HEK293 (cell line): ENCODE results near the gene MLLT6.

Experiments
- CTCF ChIA-PET: fragments of 350-600 bp; formaldehyde crosslinking; extraction: SDS; loops from one replicate; lab custom pipeline; 2021; ENCODE audit warnings: antibody characterized with exemption; lab: Yijun Ruan, JAX
- POLR2A ChIA-PET: fragments of 300-600 bp; formaldehyde crosslinking; extraction: SDS; loops from one replicate; lab custom pipeline; 2020; ENCODE audit warnings: antibody characterized with exemption, inconsistent platforms; lab: Yijun Ruan, JAX
- H3K27ac ChIP-seq: fragments of 200-500 bp; sonication (Bioruptor generic); 2 replicates; pipeline ENCODE4 v1.5.1; 2014; ENCODE audit warnings: low read depth, low read length, control low read depth, inconsistent platforms; ENCODE audit errors: extremely low read depth
- H3K36me3 ChIP-seq, 2 experiments: fragments of 200-500 bp in 1 of 2; sonication (Bioruptor generic) in 1 of 2; 1 replicate in 1 of 2; 2 replicates in 1 of 2; pipeline ENCODE4 v1.5.1; 2014 to 2017; ENCODE audit warnings: inconsistent platforms in 2 of 2, low read length in 2 of 2; ENCODE audit not compliant: control insufficient read depth in 2 of 2, insufficient read depth in 1 of 2
- H3K4me1 ChIP-seq: fragments of 200-500 bp; sonication (Bioruptor generic); 2 replicates; pipeline ENCODE4 v1.5.1; 2014; ENCODE audit warnings: mild to moderate bottlenecking, low read length, inconsistent platforms; ENCODE audit not compliant: control insufficient read depth, insufficient read depth
- H3K4me3 ChIP-seq: 2 replicates; pipeline ENCODE4 v1.5.1; 2011; ENCODE audit warnings: low read depth, mild to moderate bottlenecking, control low read depth, low read length, moderate library complexity
- H3K9me3 ChIP-seq: fragments of 200-500 bp; sonication (Bioruptor generic); 2 replicates; pipeline ENCODE4 v1.5.1; 2014; ENCODE audit warnings: low read depth, low read length, inconsistent platforms; ENCODE audit not compliant: control insufficient read depth, insufficient read depth
- EGR2 ChIP-seq: fragments of 450-650 bp; formaldehyde crosslinking; IDR thresholded peaks from 2 replicates; pipeline ENCODE4 v1.5.1; 2016; ENCODE audit warnings: low read depth, missing biosample characterization, missing genetic modification characterization
- KLF8 ChIP-seq: fragments of 450-650 bp; formaldehyde crosslinking; IDR thresholded peaks from 2 replicates; pipeline ENCODE4 v1.5.1; 2016; ENCODE audit warnings: missing biosample characterization, missing genetic modification characterization
- ZBTB17 ChIP-seq: fragments of 450-650 bp; formaldehyde crosslinking; IDR thresholded peaks from 2 replicates; pipeline ENCODE4 v1.5.1; 2016; ENCODE audit warnings: missing biosample characterization, missing genetic modification characterization
- ZBTB8A ChIP-seq: fragments of 450-650 bp; formaldehyde crosslinking; IDR thresholded peaks from 2 replicates; pipeline ENCODE4 v1.5.1; 2016; ENCODE audit warnings: missing biosample characterization, missing genetic modification characterization
- ZEB2 ChIP-seq: fragments of 450-650 bp; formaldehyde crosslinking; IDR thresholded peaks from 2 replicates; pipeline ENCODE4 v1.5.1; 2016; ENCODE audit warnings: missing biosample characterization, missing genetic modification characterization
- ZFHX2 ChIP-seq: fragments of 450-650 bp; formaldehyde crosslinking; conservative IDR thresholded peaks from 2 replicates; pipeline ENCODE4 v1.5.1; 2016; ENCODE audit warnings: missing biosample characterization, missing genetic modification characterization
- ZFP3 ChIP-seq: fragments of 450-650 bp; formaldehyde crosslinking; IDR thresholded peaks from 2 replicates; pipeline ENCODE4 v1.5.1; 2016; ENCODE audit warnings: low read depth, missing biosample characterization, missing genetic modification characterization
- ZFP69B ChIP-seq: fragments of 450-650 bp; formaldehyde crosslinking; IDR thresholded peaks from 2 replicates; pipeline ENCODE4 v1.5.1; 2016; ENCODE audit warnings: missing biosample characterization, missing genetic modification characterization
- ZNF2 ChIP-seq: fragments of 450-650 bp; formaldehyde crosslinking; IDR thresholded peaks from 2 replicates; pipeline ENCODE4 v1.5.1; 2016; ENCODE audit warnings: missing biosample characterization, missing genetic modification characterization
- ZNF544 ChIP-seq: fragments of 450-650 bp; formaldehyde crosslinking; IDR thresholded peaks from 2 replicates; pipeline ENCODE4 v1.5.0; 2017; ENCODE audit warnings: missing biosample characterization, missing genetic modification characterization
- ZNF600 ChIP-seq: fragments of 450-650 bp; formaldehyde crosslinking; IDR thresholded peaks from 2 replicates; pipeline ENCODE4 v1.5.1; 2016; ENCODE audit warnings: missing biosample characterization, missing genetic modification characterization
- ZNF654 ChIP-seq: fragments of 450-650 bp; formaldehyde crosslinking; IDR thresholded peaks from 2 replicates; pipeline ENCODE4 v1.5.1; 2016; ENCODE audit warnings: low read depth, missing biosample characterization, missing genetic modification characterization
- ZNF658 ChIP-seq: fragments of 450-650 bp; formaldehyde crosslinking; IDR thresholded peaks from 2 replicates; pipeline ENCODE4; 2016; ENCODE audit warnings: missing biosample characterization, missing genetic modification characterization
- TF ChIP-seq, protein P1 (sequence below): fragments of 450-650 bp; formaldehyde crosslinking; IDR thresholded peaks from 2 replicates; pipeline ENCODE4; 2016; ENCODE audit warnings: missing biosample characterization, missing genetic modification characterization
- TF ChIP-seq, protein P2 (sequence below): fragments of 450-650 bp; formaldehyde crosslinking; IDR thresholded peaks from 2 replicates; pipeline ENCODE4 v1.5.1; 2016; ENCODE audit warnings: missing biosample characterization, missing genetic modification characterization
- TF ChIP-seq, protein P3 (sequence below): fragments of 450-650 bp; formaldehyde crosslinking; IDR thresholded peaks from 2 replicates; pipeline ENCODE4 v1.5.1; 2016; ENCODE audit warnings: missing biosample characterization, missing genetic modification characterization
- TF ChIP-seq, protein P4 (sequence below): fragments of 450-650 bp; formaldehyde crosslinking; IDR thresholded peaks from 2 replicates; pipeline ENCODE4 v1.5.1; 2016; ENCODE audit warnings: missing biosample characterization, missing genetic modification characterization
- TF ChIP-seq, protein P5 (sequence below): fragments of 450-650 bp; formaldehyde crosslinking; IDR thresholded peaks from 2 replicates; pipeline ENCODE4 v1.5.1; 2016; ENCODE audit warnings: missing biosample characterization, missing genetic modification characterization
- TF ChIP-seq, protein P6 (sequence below): fragments of 450-650 bp; formaldehyde crosslinking; IDR thresholded peaks from 2 replicates; pipeline ENCODE4 v1.5.1; 2017; ENCODE audit warnings: missing biosample characterization, missing genetic modification characterization
- TF ChIP-seq, protein P7 (sequence below): fragments of 450-650 bp; formaldehyde crosslinking; IDR thresholded peaks from 2 replicates; pipeline ENCODE4 v1.5.1; 2016; ENCODE audit warnings: missing biosample characterization, missing genetic modification characterization

Gene MLLT6

DNA sequence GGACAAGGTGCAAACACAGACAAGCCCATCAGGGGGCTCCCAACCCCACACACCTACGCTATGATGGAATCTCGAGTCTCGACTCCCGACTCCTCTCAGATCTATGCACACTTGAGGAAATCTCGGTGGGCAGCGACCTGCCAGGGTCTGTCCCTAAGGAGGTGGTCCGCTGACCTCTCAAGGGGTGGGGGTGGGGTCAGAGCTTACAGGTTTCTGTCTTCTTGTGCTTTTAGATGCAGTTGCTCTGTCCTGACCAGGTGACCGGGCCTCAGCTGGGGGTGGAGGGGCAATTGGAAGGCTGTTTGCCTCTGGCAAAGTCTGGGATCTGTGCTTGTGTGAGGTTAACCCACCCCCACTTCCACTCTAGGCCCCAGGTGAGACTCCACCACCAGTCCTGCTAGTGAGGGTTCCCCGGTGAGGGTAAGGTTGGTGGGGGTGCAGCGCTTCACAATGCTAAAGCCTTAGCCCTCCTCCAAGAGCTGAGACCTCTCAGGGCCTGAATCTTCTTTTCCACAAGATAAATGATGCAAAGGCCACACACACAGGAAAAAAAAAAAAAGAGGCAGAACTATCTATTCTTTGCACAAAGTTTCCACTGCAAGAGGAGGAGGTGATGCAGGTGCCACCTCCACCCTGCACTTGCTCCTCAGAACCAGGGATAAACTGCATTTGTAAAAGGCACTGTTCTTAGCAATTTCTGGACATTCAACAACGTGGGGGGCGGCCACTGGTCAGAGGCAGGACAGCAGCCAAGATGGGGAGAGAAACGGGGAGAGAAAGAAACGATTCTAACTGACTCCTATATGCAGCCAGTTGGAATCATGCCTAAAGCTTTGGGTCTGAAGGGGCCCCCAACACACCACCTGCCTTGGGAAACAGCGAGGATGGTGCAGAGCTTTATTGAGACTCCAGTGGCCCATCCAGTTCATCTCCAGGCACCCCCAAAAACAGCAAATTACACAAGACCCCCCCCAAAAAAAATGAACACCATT, 29.2 kb downstream of the MLLT6 start (continued):
- TF ChIP-seq, protein P1, sequence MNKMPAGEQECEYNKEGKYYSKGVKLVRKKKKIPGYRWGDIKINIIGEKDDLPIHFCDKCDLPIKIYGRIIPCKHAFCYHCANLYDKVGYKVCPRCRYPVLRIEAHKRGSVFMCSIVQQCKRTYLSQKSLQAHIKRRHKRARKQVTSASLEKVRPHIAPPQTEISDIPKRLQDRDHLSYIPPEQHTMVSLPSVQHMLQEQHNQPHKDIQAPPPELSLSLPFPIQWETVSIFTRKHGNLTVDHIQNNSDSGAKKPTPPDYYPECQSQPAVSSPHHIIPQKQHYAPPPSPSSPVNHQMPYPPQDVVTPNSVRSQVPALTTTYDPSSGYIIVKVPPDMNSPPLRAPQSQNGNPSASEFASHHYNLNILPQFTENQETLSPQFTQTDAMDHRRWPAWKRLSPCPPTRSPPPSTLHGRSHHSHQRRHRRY (tag by site-specific recombination): no peak
- TF ChIP-seq, all 188 proteins: peak for 3

DNA sequence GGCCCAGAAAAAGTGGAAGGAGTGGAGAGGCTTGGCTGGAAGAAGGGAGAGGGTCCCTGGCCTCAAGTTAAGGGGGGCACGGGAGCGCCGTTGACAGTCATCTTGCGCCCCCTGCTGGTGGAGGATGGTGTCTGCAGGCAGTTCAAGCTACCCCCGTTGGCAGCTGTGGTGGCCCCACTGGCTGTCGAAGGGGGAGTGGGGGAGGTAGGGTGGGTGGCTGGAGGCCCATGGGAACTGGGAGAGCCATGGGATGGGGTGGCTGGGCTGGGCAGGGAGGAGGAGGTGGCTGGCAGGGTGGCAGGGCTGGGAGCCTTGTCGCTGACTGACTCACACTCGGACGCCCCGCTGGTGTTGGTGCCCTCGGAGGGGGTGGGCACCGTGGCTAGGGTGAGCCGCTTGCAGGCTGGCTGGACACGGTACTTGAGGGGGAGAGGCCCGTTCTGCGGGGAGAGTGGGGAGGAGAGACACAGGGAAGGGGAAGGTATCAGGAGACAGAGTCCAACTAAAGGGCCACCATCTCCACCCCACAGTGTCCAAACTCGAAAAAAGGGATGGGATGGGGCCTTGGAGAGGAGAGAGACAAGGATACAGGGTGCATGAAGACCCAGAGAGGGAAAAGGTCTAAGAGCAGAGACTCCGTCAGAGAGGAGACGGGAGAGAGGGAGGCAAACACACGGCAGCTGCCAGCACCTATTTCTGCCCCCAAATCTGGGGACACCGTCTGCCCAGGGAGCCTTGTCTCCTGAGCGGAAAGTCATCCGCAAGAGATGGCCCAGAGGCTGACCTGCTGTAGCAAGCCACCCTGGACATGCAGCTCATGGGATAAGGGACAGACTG, 30.3 kb downstream of the MLLT6 start:
- CTCF ChIA-PET: interaction anchor here (0.5 to 3.7 kb wide), 43 partner anchors 9 to 501 kb away, joined by 3 to 60 read pairs (median 4); partner anchors contain the start of gene EPOP
- Histone ChIP-seq H3K4me1 (peaks cover 5% of the 10 kb centered on the region), H3K9me3 (no peaks in the 10 kb centered on the region), H3K4me3 (no peak overlapping the region), H3K36me3 (peaks cover 23 to 86% of the 10 kb centered on the region in 2 experiments), H3K27ac (no peak overlapping the region)
- POLR2A ChIA-PET: interaction anchor here (0.5 to 3.2 kb wide), 16 partner anchors 9 to 63 kb away, joined by 3 to 18 read pairs (median 4); partner anchors contain the start of genes PCGF2 and PSMB3
- TF ChIP-seq ZFP69B (peak; percentile 95), ZNF654 (peak; percentile 83), KLF8 (peak; percentile 62), ZBTB17 (tag by site-specific recombination) (no peak), ZFHX2 (tag by site-specific recombination) (peak; percentile 88), ZFP3 (no peak), ZNF2 (tag by site-specific recombination) (0 out of 2 replicates have a peak, but pooled peaks have one; percentile 49), EGR2 (tag by site-specific recombination) (peak; percentile 91), ZNF544 (tag by site-specific recombination) (no peak), ZNF658 (tag by site-specific recombination) (no peak), ZEB2 (peak; percentile 55; the same call in 1 of the 2 replicates), ZBTB8A (tag by site-specific recombination) (peak; percentile 49), ZNF600 (tag by site-specific recombination) (0 out of 2 replicates have a peak, but pooled peaks have one; percentile 19)
- TF ChIP-seq, protein P2, sequence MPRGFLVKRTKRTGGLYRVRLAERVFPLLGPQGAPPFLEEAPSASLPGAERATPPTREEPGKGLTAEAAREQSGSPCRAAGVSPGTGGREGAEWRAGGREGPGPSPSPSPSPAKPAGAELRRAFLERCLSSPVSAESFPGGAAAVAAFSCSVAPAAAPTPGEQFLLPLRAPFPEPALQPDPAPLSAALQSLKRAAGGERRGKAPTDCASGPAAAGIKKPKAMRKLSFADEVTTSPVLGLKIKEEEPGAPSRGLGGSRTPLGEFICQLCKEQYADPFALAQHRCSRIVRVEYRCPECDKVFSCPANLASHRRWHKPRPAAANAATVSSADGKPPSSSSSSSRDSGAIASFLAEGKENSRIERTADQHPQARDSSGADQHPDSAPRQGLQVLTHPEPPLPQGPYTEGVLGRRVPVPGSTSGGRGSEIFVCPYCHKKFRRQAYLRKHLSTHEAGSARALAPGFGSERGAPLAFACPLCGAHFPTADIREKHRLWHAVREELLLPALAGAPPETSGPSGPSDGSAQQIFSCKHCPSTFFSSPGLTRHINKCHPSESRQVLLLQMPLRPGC: no peak
- TF ChIP-seq, protein P3, sequence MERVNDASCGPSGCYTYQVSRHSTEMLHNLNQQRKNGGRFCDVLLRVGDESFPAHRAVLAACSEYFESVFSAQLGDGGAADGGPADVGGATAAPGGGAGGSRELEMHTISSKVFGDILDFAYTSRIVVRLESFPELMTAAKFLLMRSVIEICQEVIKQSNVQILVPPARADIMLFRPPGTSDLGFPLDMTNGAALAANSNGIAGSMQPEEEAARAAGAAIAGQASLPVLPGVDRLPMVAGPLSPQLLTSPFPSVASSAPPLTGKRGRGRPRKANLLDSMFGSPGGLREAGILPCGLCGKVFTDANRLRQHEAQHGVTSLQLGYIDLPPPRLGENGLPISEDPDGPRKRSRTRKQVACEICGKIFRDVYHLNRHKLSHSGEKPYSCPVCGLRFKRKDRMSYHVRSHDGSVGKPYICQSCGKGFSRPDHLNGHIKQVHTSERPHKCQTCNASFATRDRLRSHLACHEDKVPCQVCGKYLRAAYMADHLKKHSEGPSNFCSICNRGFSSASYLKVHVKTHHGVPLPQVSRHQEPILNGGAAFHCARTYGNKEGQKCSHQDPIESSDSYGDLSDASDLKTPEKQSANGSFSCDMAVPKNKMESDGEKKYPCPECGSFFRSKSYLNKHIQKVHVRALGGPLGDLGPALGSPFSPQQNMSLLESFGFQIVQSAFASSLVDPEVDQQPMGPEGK (tag by site-specific recombination): peak; percentile 92
- TF ChIP-seq, protein P4, sequence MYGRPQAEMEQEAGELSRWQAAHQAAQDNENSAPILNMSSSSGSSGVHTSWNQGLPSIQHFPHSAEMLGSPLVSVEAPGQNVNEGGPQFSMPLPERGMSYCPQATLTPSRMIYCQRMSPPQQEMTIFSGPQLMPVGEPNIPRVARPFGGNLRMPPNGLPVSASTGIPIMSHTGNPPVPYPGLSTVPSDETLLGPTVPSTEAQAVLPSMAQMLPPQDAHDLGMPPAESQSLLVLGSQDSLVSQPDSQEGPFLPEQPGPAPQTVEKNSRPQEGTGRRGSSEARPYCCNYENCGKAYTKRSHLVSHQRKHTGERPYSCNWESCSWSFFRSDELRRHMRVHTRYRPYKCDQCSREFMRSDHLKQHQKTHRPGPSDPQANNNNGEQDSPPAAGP (tag by site-specific recombination): peak; percentile 71; the same call in 1 of the 2 replicates
- TF ChIP-seq, protein P5, sequence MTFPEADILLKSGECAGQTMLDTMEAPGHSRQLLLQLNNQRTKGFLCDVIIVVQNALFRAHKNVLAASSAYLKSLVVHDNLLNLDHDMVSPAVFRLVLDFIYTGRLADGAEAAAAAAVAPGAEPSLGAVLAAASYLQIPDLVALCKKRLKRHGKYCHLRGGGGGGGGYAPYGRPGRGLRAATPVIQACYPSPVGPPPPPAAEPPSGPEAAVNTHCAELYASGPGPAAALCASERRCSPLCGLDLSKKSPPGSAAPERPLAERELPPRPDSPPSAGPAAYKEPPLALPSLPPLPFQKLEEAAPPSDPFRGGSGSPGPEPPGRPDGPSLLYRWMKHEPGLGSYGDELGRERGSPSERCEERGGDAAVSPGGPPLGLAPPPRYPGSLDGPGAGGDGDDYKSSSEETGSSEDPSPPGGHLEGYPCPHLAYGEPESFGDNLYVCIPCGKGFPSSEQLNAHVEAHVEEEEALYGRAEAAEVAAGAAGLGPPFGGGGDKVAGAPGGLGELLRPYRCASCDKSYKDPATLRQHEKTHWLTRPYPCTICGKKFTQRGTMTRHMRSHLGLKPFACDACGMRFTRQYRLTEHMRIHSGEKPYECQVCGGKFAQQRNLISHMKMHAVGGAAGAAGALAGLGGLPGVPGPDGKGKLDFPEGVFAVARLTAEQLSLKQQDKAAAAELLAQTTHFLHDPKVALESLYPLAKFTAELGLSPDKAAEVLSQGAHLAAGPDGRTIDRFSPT: peak; percentile 93
- TF ChIP-seq, protein P6, sequence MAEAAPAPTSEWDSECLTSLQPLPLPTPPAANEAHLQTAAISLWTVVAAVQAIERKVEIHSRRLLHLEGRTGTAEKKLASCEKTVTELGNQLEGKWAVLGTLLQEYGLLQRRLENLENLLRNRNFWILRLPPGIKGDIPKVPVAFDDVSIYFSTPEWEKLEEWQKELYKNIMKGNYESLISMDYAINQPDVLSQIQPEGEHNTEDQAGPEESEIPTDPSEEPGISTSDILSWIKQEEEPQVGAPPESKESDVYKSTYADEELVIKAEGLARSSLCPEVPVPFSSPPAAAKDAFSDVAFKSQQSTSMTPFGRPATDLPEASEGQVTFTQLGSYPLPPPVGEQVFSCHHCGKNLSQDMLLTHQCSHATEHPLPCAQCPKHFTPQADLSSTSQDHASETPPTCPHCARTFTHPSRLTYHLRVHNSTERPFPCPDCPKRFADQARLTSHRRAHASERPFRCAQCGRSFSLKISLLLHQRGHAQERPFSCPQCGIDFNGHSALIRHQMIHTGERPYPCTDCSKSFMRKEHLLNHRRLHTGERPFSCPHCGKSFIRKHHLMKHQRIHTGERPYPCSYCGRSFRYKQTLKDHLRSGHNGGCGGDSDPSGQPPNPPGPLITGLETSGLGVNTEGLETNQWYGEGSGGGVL (tag by site-specific recombination): peak; percentile 91
- TF ChIP-seq, protein P7, sequence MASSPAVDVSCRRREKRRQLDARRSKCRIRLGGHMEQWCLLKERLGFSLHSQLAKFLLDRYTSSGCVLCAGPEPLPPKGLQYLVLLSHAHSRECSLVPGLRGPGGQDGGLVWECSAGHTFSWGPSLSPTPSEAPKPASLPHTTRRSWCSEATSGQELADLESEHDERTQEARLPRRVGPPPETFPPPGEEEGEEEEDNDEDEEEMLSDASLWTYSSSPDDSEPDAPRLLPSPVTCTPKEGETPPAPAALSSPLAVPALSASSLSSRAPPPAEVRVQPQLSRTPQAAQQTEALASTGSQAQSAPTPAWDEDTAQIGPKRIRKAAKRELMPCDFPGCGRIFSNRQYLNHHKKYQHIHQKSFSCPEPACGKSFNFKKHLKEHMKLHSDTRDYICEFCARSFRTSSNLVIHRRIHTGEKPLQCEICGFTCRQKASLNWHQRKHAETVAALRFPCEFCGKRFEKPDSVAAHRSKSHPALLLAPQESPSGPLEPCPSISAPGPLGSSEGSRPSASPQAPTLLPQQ: peak; percentile 93
